Suppressor macrophage treated with lipopolysaccharide for 4 hours (primary cell): ENCODE measurements around the gene SRPX.

ENCODE experiments used
- DNase-seq: peaks from one replicate; pipeline ENCODE4 v3.0.0-alpha.2; 2020

SRPX gene, protein sequence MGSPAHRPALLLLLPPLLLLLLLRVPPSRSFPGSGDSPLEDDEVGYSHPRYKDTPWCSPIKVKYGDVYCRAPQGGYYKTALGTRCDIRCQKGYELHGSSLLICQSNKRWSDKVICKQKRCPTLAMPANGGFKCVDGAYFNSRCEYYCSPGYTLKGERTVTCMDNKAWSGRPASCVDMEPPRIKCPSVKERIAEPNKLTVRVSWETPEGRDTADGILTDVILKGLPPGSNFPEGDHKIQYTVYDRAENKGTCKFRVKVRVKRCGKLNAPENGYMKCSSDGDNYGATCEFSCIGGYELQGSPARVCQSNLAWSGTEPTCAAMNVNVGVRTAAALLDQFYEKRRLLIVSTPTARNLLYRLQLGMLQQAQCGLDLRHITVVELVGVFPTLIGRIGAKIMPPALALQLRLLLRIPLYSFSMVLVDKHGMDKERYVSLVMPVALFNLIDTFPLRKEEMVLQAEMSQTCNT

DNA sequence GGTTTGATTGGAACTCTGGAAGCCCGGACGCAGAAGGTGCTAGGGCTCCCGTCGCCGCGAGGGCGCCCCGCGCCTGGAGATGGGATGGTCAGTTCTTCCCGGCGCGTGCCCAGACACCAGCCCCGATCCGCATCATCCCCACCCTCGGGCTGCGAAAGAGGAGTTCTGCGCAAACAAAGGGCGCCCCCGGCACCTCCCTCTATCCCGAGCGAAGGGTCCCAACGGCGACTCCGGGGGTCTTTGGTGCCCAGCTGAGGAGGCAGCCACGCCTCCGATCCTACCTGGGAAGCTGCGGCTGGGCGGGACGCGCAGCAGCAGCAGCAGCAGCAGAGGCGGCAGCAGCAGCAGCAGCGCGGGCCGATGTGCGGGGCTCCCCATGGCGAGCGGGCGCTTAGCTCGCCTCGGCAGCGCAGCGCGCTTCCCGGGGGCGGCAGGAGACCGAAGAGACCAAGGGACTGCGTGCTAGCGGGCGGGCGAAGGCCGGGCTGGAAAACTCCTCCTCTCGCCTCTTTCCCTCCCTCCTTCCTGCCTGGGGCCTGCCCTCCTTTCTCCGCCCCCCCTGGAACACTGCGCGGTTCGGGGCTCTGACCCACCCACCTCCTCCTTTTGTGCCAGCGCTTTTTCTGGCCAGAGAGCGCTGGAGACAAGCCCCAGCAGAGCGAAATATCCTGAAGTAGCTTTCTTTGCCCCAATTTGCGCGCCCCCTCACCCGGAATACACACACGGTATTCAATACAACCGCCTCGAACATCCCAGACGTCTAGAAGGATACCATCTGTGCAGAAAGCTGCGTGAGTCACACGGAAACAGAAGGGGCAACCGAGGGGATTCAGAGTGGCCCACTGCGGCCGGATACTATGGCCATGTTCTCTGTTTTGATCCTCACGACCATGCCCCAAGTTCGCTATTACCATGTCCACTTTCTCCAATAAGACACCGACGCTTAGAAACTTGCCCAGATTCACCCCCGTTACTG is at the start of gene SRPX:
TSS of gene SRPX (minus strand) at position 457 of the 976 bp plus-strand sequence. CDS start at position 378, 79 bp downstream.
- DNase-seq, result no peak

DNA sequence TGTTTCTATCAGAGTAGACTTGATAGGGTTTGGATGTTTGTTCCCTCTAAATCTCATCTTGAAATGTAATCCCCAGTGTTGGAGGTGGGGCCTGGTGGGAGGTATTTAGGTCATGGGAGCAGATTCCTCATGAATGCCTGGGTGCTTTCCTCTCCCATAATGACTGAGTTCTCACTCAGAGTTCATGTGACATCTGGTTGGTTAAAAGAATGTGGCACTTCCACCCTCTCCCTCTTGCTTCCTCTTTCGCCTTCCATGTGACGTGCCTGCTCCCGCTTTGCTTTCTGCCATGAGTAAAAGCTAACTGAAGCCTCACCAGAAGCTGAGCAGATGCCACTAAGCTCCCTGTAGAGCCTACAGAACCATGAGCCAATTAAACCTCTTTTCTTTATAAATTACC is 47.3 kb upstream of the SRPX start:
- DNase-seq, result peak; percentile 41

DNA sequence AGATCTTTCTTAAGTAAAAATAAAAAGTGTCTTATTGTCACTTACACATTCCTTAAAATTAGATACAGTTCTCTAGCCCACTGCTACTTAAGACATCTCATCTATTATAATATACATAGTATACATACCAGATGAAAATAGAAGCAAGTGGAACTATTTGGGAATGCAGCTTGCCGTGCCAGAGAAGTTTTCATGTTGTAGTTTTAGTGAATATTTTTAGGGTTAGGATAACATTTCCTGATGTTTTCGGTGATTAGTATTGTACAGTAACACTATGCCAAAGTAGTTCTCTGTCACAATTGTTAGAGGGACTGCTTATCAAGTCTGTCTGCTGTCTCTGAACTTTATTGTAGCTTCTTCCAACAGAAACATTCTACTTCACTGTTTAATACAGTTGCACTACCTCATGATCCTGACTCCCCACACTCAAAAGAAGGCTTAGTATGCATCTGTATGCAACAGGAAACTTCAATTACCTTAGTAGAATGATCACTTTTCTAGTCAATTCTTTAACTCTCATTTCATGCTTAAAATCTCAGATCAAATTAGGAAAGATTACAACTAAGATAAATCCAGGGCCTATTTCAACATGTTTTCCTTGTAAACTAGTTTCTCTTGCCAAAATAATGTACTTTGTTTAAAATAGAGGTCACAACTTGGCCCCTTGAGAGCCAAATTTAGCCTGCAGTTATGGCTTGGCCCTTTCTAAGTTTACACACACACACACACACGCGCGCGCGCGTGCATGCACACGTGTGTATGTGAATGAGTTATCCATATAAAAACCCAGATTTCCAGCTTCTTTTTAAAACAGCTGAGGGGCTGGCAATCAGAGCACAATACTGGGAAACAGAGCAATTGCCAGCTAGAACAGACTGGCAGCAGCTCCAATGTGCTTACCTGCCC is 42.3 kb upstream of the SRPX start:
- no peak for DNase-seq

GRCh38 chrX:38260231-38260630 is 39.6 kb upstream of the SRPX start:
- DNase-seq, result peak; percentile 26

DNA sequence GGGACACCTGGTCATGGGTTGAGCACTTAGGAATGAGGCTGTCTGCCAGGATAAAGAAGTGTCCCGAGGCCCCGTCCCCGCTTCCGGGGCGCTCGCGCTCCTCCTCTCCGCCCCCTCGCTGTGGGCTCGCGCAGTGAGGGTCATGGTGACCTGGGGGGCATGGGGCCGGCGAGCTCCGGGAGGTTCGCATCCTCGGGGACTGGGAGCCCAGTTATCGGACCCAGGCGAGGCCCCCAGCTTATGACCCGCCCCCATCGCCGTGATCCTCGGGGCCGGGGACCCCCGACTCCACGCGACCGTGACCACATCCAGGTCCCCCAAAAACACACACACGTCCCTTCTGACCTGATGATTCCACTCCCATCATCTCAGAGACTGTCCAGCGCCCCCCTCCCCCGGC is 35.3 kb upstream of the SRPX start:
- DNase-seq, result no peak

- DNase-seq, result no peak
These were observed 29.3 kb upstream of the SRPX start for GRCh38 chrX:38249965-38250364.

GRCh38 chrX:38247051-38247450 is 26.4 kb upstream of the SRPX start:
- DNase-seq, result no peak

GRCh38 chrX:38240541-38240940 is 19.9 kb upstream of the SRPX start:
- DNase-seq, result no peak

DNA sequence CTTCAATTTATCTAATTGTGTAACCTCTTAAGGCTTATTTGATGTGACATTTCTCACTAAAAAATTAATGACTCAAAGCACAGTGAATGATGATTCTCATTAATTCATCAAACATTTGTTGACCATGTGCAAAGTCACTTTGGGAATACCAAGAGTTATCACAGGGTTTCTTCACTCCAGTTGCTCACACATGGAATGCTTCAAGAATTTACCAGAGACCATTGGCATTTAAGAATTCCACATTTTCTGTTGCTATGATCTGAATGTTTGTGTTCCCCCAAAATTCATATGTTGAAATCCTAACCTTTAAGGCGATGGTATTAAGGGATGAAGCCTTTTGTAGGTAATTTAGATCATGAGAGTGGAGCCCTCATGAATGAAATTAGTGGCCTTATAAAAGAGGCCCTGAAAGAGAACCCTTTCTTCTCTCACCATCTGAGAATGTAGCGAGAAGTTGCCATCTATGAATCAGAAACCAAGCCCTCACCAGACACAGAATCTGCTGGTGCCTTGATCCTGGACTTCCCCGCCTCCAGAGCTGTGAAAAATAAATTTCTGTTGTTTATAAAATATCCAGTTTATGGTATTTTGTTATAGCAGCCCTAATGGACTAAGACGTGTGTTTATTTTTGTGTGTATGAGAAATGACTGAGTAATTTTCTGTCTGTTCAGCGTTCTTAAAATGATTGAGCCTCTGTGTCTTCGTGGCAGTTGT is 16.4 kb upstream of the SRPX start:
- DNase-seq, result no peak

DNA sequence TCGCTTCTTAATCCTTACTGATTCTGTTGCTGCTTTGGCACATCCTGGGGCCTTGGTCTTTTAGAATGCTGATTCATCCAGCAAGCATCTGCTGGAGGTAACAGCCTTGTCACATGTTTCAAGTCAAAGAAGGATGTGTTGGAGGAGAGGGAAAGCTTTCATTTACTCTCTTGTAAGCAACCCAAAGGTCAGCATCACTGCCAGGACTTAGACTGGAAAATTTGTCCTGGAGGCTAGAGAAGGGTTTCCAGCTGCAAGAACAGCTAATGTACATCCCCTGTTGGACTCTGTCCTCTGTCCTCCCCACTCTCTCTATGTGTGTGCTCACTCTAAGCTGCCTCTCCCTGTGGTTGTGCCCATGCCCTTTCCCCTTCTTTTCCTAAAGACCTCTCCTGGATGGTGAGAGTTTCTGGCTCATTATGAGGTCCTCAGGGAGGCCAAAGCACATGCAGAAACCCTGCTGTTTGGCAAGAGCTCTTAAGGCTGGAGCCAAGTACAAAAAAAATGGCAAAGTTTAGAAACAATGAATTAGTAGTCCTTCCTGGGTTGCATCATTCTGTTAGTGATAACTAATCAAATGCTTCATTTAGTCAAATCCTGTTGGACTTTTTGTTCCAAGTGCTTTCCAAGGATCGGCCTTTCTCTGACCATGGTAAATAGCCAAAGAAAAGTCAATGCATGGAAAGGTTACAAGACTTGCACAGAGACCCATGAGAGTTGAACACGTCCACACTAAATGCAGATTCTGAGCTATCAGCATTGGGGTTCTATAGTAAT is 13.4 kb upstream of the SRPX start:
- no peak for DNase-seq

DNA sequence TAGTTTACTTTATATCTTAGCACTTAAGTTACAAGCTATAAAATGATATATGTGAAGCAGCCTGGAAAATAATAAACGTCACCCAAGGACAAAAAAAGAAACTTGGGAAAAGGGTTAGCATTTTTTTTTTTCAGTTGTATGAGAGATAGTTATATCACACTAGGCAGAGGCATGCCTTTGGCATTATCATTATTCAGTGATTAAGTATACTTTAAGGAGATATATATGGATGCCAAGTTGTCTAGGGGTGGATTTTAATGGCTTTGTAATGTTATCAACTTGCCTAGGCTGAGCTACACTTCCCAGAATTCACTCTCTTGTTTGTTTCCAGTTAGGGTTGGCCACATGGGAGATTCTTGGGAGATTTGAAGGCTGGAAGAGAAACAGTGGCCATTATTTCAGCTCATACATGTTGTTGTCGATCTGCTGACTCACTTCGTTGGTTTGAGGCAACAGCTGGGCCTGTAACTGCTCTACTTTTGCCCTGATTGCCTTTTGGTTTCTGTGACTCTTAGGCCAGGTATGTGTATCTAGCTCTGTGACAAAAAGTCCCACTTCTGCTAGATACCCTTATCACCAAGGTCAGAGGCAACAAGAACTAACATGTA is 11.5 kb upstream of the SRPX start:
- no peak for DNase-seq

DNA sequence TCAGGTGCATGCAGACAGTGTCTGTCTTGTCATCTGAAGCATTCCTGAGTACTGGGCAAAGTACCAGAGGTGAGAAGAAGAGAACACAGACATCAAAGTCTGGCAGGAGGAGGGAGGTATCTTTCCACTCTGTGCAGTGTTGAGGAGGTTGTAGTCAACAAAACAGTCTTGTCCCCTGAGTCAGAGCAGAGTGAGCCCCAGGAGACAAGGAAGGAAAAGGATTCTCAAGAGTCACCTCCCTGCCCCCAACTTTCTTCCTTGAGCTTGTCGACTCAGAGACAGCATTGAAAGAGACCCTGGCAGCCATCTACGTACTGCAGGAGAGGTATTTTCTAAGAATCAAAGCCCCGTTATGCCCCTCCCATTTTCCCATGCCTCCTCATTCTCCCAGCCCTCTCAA is 4.4 kb upstream of the SRPX start:
- no peak for DNase-seq

GRCh38 chrX:38224160-38224559 is 3.5 kb upstream of the SRPX start:
- DNase-seq, result no peak

- DNase-seq, result no peak
These were observed 789 bp upstream of the SRPX start for GRCh38 chrX:38221391-38221929.

DNA sequence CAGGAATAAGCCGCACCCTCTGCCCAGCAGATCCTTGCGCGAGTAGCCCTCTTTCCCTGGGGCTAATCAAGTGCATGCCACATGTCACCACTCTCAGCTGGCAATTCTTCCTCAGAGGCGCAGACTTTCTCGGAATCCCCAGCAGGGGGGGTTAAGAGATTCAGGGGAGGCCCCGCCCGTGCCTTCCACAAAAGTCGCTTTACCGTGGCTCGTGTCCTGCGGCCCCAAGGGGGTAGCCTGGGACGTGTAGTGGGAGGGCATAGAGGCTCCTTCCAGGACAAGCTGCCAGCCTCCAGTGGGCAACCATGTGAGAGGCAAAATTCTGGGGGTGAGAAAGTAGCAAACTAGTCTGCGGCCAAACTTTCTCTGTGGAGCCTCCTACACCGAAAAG is 652 bp downstream of the SRPX start:
- peak; percentile 48 for DNase-seq

DNA sequence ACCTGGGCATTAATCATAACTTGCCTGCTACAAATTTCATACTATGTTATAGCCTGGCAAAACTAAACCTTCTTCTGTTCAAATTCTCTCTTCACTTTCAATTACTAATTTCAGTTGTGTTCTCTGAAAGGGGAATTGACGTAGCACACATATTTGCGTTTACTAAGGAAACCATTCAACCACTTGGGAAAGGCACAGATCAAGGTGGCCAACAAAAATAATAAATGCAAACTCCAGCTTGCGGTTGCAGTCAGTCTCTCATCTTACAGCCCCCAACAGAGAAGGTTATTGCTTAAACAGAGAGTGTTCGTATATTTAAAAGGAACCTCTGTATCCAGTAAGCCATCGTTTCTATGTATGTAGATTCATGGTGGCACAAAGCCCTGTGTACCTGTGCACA is 4.0 kb downstream of the SRPX start:
- no peak for DNase-seq

- no peak for DNase-seq
These were observed 5.8 kb downstream of the SRPX start for GRCh38 chrX:38214551-38215531.

- no peak for DNase-seq
These were observed 6.6 kb downstream of the SRPX start for GRCh38 chrX:38214044-38214443.
